ENCODE measurements around the gene KLHL40.

Gene KLHL40

DNA sequence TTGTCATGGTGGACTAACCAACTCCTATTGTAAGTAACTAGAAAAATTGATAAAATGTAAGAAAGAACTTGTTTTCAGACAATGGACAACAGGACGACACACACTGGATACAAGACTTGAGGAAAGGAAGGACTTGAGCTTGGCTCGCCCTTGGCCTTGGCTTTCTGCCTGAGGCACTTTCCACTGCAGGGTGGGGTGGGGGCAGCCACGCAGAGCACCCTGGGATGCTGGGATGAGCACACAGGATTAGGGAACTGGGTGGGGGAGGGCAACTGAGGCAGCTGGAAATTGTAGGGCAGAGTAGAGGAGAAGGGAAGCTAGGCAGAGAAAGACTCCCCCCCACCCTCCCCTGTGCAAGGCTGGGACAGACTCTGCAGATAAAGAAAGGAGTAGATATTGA lies 42.7 kb downstream of the KLHL40 start:
- no peak for DNase-seq

DNA sequence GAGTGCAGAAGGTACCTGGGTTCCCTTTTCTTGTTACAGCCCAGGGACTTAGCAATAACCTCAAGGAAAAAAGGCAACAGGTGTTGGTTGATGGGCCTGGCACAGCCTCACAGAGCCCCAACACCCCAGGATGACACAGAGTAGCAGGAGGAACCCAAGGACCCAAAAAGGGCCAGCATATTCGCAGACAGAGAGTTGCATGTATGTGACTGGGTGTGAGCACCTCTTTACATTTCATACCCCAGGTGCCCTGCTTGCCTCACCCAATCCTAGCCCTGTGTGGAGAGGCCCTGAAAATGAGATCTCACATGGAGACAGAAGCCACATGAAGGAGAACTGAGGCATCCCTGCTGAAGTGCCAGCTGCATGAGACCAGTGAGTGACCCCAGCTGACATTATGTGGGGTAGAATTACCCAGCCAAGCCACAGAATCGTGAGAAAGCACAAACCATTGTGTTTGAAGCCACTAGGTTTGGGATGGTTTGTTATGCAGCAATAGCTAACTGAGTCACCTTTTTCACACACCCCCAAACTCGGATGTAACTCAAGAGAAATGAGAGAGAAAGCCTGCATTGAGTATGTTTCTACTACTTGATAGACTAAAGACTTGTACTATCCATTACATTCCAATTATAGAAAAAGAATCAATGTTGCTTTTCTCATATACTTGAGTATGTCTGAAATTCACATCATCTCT lies 43.5 kb downstream of the KLHL40 start:
- DNase-seq = no peak

DNA sequence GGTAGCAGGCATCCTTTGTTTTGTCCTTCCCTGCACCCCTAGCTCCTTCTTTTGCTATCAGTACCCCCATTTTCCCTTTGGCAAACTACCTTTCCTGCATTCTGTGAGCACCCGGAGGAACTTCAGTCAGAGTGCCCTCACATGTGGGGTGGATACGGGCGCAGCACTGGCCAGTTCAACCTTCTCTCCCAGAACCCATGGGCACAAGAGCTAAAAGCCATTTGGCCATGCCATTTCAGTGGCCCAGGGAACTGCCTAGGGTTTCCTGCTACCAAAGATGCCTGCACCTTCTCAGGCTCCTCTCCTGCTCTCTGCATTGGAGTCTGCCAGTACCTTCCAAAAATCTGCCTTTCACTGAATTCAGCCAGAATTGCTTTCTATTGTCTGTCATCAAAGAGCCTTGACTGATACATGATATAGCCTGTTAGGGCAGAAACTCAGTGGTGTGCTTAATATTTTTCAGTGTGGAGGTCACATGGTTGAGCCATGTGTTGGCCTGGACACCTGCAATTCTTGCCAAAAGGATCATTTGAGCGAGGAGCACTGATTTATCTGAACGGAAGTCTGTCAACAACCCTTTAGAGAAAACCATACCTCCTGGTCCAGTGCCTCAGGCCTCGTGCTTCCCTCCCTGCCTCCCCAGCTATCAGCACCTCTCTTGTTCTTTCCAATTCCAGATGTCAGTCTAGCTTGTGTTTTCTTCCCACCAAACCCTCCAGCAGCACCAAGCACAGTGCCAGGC lies 44.2 kb downstream of the KLHL40 start:
- no peak for DNase-seq

DNA sequence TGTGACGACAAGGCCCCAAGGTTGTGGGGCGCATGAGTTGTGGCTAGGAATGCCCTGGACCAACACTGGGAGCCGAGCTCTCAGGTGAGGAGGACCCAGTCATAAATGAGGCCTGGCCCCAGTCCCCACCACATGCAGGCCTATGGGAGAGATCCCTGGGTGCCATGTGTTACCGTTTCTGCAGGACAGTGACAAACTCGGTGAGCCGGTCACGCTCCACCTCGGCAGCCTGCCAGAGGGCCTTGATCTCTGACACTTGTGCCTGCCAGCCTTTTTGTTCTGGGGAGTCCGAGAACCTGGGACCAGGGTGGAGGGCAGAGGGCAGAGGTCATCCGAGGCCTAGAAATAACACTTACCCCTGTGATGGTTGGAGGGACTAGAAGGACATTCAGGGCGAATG lies 45.0 kb downstream of the KLHL40 start:
- DNase-seq = no peak

DNA sequence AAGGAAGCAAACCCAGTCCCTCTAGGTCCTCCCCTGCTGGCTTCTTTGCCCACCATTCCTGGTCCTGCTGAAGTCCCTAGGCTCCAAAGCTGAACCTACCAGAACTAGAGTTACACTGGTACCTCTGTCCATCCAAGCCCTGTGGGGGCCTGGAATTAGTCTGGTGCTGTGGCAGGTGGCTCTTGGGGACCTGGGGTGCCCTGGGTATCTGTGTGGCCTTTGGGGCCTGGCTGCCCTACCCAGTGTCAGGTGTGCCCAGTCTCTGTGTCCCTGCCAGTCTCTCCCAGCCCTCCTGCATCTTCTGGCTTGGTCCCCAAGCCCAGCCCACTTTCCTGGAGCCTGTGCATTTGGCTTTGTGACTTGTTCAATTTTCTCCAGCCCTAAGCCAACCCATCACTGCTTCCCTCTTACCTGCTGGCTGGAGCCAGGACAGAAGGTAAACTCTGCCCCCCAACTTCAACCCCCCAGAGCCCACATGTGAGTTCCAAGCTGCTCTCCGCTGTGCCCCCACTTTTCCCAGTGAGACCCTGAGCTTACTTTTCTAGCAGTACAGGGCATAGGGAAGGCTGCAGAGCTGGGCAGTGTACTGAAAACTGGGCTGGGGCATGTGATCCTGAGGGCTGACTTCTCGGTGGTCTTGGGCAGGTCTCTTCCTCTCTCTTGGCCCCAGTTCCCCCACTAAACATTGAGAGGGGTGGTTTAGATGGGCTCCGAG lies 45.5 kb downstream of the KLHL40 start:
- no peak for DNase-seq

DNA sequence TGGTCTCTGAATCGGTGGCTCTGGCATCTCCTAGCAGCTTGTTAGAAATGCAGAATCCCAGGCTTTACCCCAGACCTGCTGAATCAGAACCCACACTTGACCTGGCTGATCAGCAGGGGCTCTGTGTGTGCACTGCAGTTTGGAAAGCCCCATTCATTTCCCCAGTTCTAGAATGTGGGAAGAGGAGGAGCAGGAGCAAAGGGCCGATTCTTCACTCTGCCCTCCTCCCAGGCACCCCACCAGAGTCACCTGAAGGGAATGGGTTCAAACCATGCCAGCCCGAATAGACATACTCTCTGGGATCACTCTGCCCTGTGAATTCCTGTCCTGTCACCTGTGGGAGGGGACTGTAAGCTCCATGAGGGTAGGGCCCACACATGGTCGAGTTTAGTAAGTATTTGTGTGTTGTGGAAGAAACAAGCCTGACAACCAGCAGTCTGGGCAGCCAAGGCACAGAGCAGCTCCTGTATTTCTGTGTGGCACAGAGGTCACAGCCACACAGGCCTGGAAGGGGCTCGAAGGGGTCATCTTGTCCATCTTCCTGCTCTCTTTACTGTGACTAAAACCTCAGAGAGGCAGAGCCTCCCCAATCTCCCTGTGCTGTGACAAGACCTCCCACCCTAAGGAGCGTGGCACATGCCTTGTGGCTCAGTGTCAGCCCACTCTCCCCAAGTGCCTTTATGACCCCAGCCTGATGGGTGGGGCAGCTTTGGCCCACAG lies 46.3 kb downstream of the KLHL40 start:
- DNase-seq = no peak

DNA sequence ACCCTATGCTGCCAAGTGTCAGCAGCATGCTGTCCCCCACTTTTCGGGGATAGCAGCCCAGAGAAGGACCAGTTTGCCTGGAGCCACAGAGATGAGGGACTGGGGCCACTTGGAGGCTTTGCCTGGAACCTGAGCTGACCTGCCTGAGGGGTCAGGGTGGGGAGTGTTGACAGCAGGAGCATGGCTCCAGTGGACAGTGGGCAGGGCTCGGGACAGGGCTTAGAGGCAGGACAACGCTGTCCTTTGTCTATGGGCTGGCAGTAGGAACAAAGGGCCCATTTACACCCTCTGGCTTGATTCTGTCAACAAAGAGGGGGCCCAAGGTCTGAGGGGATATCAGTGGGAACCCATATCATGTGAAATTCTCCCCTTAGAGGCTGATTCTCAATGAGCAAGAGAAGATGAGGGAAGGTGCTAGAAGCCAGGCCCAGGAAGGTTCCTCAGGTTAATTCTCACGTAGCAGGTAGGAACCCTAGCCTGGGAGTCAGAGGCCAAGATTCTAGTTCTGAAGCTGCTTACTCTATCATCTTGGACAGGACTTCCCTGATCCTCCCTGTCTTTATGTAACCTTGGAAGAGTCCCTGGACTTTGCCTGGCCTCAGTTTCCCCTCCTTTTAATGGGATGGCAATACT lies 47.0 kb downstream of the KLHL40 start:
- no peak for DNase-seq

DNA sequence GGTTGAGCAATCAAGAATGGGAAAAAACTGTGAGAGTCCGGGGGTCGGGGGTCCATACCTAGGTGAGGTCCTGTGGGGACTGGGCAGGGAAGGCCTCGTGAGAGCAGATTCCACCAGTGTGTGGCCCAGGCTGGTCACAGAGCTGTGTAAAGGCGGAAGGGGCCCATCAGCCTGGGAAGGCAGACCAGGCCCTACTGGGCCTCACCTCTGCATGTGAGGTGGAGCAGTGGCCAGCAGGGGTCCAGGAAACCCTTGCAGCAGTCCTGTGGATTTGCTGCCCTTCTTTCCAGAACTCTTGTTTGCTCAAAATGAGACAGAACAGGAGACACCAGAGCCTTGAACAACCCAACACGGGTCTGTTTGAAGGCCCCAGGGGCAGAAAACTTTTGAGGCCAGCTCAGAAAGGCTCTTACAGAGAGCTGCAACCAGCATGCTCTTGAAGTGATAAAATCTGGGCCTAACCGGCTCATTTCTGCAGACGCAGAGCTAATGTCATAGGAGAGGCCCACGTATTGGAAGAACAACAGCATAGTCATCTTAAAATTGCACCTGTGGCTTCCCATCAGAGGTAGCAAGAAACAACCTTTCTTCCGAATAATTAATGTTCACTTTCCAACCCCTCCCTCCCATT lies 47.6 kb downstream of the KLHL40 start:
- no peak for DNase-seq

DNA sequence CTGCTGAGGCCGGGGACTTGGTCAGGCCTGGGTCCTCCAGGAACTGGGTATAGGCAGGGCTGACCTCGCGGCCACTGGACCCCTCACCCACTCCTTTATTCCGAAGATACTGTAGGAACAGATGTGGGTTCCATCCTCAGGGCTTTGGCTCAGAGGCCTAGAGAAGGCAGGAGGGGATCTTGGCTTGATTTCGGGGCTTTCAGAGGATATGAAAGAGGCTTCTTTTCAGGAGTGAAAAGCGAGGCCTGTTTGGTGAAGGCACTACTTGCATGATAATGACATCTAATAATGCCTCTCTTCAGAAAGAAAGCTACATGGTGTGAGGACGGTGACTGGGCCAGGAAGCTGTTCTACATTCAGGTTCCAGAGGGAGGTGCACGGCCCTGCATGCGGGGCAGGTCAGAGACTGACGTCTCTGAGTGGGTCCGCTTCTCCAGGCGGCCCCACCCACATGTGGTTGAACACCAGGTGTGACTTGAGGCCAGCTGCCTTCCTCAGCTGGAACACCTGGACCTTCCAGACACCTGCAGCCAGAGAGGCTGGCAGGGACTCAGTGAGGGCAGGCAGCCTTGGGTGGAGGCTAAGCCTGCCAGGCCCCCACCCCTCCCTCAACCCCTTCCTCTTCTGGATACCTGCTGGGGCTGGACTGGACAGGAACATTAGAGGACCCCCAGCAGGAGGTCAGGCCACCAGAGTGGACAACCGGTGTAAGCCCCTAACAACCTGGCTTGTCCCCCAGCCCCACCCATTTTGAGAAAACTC lies 48.3 kb downstream of the KLHL40 start:
- DNase-seq = no peak

DNA sequence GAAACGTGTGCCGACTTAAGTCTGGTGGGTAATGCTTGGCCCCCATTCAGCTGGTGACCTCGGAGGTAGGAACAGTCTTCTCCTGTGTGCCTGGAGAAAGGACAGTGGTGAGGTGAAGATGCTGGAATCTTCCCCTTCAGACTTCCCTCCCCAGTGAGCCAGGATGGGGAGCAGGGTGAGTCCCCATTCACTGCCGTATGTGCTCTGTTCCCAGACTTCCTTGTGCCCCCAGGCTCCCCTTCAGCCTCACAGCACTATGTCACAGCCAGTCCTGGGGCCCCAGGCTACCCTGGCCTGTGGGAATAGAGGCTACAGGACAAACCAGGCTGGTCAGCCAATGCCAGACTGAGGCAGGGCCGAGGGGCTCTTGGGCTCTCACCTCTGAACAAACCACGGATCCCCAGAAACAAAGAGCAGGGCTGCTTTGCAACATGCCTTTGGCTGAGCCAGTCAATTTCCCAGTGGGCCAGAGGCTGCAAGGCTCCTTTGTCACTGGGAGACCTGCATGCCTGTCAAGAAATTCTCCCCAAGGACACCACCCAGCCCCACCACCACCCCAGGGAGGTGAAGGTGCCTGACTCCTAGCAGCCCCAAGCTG lies 49.0 kb downstream of the KLHL40 start:
- DNase-seq = no peak

DNA sequence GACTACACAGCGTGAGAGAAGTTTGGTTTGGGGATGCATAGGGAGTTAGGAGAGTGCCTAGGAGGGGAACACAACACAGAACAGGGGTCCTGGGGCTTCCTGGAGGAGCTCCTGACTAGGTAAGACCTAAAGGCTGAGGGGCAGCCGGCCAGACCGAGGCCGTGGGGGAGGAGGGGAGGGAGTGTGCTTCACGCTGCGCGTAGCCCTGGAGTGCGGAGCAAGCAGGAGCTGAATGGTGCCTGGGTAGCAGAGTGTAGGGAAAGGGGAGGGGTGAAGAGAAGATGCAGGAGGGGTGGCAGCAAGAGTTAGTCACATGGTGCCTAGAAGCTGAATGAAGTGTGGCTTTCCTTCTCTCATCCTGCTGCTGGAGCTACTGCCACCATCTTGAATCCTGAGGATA lies 49.7 kb downstream of the KLHL40 start:
- no peak for DNase-seq

DNA sequence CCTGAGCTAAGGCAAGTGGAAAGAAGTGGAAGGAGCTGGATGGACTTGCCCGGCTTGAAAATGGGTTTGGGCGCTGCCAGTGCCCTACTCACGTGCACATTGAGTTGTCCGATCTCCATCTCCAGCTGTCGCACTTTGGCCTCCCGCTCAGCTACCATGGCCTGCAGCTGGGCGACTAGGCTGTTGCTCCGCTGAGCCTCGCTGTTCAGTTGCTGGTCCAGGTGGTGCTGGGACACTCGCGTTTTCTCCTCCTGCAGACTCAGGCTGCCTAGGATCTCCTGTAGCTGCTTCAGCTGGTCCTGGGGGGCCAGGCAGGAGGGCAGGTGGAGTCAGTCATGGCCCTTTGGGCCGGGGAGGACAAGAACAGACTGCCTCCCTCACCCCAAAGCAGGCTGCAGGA lies 50.3 kb downstream of the KLHL40 start:
- DNase-seq = no peak

DNA sequence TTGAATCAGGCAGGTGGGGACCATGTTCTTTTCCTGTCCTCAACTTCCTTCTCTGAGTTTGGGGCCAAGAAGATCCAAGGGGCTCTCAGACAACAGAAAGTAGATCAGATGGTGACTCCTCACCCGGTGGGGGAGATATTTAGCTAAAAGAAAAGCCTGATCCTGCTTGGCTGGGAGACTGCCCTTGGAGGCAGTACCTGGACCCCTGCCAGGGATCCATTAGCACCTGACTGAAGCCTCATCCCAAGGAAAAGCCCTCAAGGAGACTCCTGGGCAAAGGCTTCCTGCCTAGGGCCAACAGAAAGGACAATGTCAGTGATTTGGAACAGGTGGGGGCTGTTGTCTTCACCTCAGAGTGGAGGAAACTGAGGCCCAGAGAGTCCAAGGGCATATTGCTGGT lies 50.7 kb downstream of the KLHL40 start:
- no peak for DNase-seq

DNA sequence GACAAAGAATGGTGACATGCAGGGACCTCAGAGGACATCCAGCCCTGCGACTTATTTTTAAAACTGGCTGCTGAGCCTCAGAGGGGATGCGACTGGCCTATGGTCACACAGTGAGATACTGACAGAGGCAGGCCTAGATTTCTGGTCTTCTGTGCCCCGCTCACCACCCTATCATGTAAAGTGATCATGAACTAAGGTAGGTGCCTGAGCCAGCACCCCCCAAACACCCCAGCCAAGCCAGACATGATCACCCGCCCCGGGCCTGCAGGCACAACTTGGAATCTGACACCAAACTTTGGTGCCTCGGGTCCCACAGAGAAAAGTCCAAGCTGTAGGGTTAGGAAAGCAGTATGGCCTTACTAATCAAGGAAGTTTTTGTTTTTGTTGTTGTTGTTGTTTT lies 51.2 kb downstream of the KLHL40 start:
- no peak for DNase-seq

DNA sequence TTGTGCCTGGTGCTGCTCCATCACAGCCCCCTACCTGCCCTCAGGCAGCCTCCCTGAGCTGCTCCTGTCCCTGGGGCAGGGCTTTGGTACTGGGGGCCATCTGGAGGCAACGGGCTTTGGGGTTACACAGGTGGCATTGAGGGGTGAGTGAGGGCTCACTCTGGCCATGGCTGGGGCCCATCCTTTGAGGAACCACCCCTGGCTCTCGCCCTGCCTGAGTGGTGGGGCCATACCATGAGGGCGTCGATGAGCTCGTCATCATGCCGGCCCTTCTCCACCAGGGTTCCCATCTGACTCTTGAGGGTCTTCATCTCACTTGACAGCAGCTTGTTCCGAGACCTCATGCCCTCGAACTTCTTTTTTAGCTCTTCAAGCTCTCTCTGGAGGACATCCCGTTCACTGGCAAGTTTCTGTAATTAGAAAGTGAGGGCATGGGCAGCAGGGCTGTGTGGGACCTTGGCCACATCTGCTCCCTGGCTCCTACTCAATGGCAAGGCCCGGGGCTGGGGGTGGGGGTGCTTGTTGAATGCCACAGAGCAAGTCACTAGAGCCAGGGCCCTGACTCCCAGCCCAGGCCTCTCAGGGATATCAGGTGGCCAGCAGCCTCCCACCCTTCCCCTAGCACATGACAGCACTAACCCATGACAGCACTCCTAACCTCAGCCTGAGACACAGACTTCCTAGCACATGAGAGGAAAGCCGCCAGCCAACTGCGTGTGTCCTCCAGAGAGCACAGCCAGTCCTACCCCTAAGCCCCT lies 54.2 kb downstream of the KLHL40 start:
- no peak for DNase-seq

DNA sequence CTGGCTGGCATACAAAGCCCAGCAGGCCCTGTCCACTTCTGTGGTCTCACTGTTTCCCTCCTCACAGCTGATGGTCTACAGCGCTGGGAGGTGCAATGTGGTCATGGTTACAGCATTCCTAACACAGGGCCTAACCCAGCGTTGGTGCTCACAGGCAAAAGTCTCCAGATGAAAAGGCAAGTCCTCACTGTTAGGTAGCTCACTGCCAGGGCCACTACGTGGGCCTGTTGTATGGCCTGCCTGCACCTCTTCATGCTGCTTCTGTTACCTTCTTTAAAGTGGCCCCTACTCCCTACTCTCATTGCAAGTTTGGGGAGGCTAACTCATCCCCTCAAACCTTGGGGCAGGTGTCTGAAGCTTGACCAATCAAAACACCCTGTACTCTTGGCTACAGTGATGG lies 56.5 kb downstream of the KLHL40 start:
- DNase-seq = no peak

Data from stimulated activated CD4-positive, alpha-beta T cell treated with anti-CD3 and anti-CD28 coated beads, Interleukin-4, amount 100 ng/mL, for 24 hours (primary cell).